IPS DF 6.9 (cell line): Measurements from ENCODE around the gene SLC35B2.
A peak's percentile ranks its signal among the peaks of the same experiment; 100 is the strongest.

Experiments used
- DNase-seq: peaks from one replicate; pipeline ENCODE4 v3.0.0-alpha.2; 2013; ENCODE audit warnings: low read depth, low spot score
- H3K27ac ChIP-seq: one replicate; pipeline ENCODE4 v1.5.1; 2013; ENCODE audit warnings: low read length, control low read depth
- H3K27me3 ChIP-seq: 2 replicates; pipeline ENCODE4 v1.6.1; 2013; ENCODE audit warnings: mild to moderate bottlenecking, low read length; ENCODE audit not compliant: control insufficient read depth, insufficient read depth
- H3K36me3 ChIP-seq: 2 replicates; pipeline ENCODE4 v1.6.1; 2013; ENCODE audit warnings: low read length; ENCODE audit not compliant: control insufficient read depth, insufficient read depth
- H3K4me1 ChIP-seq: 2 replicates; pipeline ENCODE4 v1.6.1; 2013; ENCODE audit warnings: low read length; ENCODE audit not compliant: control insufficient read depth, insufficient read depth
- H3K4me3 ChIP-seq: 2 replicates; pipeline ENCODE4 v1.5.1; 2013; ENCODE audit warnings: mild to moderate bottlenecking, low read length
- H3K9me3 ChIP-seq: 2 replicates; pipeline ENCODE4 v1.6.1; 2013; ENCODE audit warnings: low read length, inconsistent platforms; ENCODE audit not compliant: control insufficient read depth, insufficient read depth
- WGBS: extraction: QIAGEN DNeasy Blood & Tissue Kit; methylation state at CpG from one replicate; pipeline ENCODE4 v1.1.7; 2013; ENCODE audit warnings: mixed read lengths, missing lambda C conversion rate; ENCODE audit not compliant: insufficient read length, insufficient coverage; 5-methylcytosine and 5-hydroxymethylcytosine counted together

Gene SLC35B2

DNA sequence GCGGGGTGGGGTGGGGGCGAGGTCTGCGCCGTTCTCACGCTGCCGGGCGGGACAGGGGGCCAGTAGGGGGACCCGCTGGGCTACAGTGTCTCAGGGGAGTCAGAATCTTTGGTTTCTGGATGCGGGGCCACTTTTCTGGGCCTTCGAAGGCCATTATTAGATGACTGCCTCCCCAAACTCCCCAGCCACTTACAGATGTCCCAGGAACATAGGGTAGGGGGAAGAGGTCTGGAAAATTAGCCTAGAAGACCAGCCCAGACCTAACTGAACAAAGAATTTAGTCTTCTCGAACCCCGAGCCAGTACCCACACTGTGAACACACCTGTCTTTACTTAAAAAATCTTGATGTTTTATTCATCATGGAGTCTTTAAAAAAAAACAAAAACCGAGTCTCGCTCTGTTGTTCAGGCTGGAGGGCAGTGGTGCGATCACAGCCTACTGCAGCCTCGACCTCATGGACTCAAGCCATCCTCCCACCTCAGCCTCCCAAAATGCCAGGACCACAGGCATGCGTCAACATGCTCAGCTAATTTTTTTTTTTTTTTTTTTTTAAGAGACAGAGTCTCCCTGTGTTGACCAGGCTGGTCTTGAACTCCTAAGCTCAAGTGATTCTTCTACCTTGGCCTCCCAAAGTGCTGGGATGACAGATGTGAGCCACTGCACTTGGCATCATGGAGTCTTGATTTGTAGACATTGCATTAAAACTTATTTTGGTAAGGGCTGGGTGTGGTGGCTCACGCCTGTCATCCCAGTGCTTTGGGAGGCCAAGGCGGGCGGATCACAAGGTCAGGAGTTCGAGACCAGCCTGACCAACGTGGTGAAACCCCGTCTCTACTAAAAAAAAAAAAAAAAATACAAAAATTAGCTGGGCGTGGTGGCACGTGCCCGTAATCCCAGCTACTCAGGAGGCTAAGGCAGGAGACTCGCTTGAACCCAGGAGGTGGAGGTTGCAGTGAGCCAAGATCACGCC, 37.2 kb downstream of the SLC35B2 start:
- Histone ChIP-seq H3K9me3 (no peaks in the 10 kb centered on the region), H3K27me3 (no peaks in the 10 kb centered on the region), H3K4me3 (no peak overlapping the region; the same call in 1 of the 2 replicates), H3K36me3 (no peaks in the 10 kb centered on the region), H3K4me1 (peaks cover 22% of the 10 kb centered on the region), H3K27ac (no peak overlapping the region)
- DNase-seq = no peak
- no CpG with 5 or more reads among the region's 28 CpGs for WGBS

DNA sequence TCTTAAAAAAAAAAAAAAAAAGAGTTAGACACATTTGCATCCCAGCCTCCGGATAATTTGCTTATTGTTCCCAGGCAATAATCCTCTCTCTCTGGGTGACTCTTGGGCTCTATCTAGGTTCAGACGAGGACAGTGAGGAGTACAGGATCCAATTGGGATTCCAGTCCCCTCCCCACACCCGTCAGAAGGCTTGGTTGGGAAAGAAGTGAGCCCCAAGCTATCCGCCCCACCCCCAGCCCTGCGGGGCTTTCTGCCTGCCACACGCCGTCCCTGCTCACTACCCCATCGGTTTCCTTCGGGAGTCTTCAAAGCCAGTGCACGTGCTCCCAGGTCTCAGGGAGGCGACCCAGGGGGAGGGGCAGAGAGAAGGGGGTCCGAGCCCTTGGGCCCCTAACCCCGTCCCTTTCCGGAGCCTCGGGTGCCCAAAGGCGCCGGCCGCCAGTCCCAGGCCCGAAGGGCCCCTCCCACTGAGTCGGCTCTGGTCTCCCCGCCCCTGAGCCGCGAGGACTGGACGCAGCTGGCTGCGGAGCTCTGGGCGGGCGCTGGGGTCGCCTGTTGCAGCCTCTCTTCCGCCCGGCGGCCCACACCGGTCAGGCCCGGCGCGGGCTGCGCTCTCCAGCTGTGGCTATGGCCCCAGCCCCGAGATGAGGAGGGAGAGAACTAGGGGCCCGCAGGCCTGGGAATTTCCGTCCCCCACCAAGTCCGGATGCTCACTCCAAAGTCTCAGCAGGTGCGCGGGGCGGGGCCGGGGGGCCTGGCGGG, 38.1 kb downstream of the SLC35B2 start:
- H3K4me1 ChIP-seq = peaks cover 20% of the 10 kb centered on the region
- no CpG with 5 or more reads among the region's 45 CpGs for WGBS
- H3K27ac ChIP-seq = peak overlapping the region; percentile 38
- H3K36me3 ChIP-seq = no peaks in the 10 kb centered on the region
- H3K4me3 ChIP-seq = peak overlapping the region; percentile 44; the same call in 1 of the 2 replicates
- DNase-seq = no peak
- H3K27me3 ChIP-seq = no peaks in the 10 kb centered on the region
- H3K9me3 ChIP-seq = no peaks in the 10 kb centered on the region

GRCh38 chr6:44217332-44218143, 39.8 kb downstream of the SLC35B2 start:
- H3K27me3 ChIP-seq = no peaks in the 10 kb centered on the region
- H3K4me3 ChIP-seq = no peak overlapping the region
- H3K27ac ChIP-seq = no peak overlapping the region
- no peak for DNase-seq
- peaks cover 18% of the 10 kb centered on the region for H3K4me1 ChIP-seq
- WGBS = no CpG with 5 or more reads among the region's 16 CpGs
- no peaks in the 10 kb centered on the region for H3K9me3 ChIP-seq
- no peaks in the 10 kb centered on the region for H3K36me3 ChIP-seq

DNA sequence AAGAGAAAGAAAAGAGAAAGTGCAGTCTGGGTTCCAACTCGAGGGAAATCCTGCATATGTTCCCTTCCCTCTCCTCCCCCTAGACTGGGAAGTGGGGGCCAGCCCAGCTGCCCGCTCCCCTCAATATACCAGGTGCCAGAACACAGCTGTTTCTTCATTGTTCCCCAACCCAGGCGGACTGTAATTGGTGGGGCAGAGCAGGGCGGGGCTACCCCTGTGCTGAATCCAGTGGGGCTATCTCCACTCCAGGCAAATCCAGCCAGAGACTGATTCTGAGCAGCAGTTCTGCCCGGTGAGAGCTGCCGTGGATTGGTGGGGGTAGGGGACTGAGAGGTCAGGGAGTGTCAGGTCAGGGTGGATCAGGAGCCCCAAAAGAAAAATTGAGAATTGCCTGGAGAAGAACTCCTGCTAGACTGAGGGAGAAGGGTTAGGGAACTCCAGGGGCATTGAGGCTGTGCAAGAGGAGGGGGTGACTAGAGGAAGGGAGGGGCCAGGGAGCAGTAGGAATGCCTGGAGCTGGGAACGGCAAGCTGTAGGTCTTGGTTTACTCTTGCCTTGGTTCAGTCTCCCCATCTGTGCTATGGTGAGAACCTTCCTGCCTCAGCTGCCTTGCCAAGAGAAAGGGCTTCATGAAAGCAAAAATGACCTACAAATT, 40.5 kb downstream of the SLC35B2 start, which contains the start of gene MYMX:
Gene MYMX, plus strand, starts transcription at position 250 of the 655 bp plus-strand sequence. CDS start 546 bp downstream, outside the sequence.
- DNase-seq = no peak
- no CpG with 5 or more reads among the region's 7 CpGs for WGBS
- H3K4me3 ChIP-seq = no peak within 1 kb of the TSS
- no peaks in the 10 kb centered on the region for H3K9me3 ChIP-seq
- no peak within 1 kb of the TSS for H3K27ac ChIP-seq
- peaks cover 14% of the 10 kb centered on the region for H3K4me1 ChIP-seq
- H3K27me3 ChIP-seq = no peaks in the 10 kb centered on the region
- H3K36me3 ChIP-seq = no peaks in the 10 kb centered on the region

- Histone ChIP-seq H3K27ac (no peak overlapping the region), H3K36me3 (no peaks in the 10 kb centered on the region), H3K4me3 (no peak overlapping the region), H3K9me3 (no peaks in the 10 kb centered on the region), H3K27me3 (no peaks in the 10 kb centered on the region), H3K4me1 (peaks cover 11% of the 10 kb centered on the region)
- no peak for DNase-seq
- no CpG with 5 or more reads among the region's 6 CpGs for WGBS
Observed at GRCh38 chr6:44214307-44214706, 43.0 kb downstream of the SLC35B2 start.

DNA sequence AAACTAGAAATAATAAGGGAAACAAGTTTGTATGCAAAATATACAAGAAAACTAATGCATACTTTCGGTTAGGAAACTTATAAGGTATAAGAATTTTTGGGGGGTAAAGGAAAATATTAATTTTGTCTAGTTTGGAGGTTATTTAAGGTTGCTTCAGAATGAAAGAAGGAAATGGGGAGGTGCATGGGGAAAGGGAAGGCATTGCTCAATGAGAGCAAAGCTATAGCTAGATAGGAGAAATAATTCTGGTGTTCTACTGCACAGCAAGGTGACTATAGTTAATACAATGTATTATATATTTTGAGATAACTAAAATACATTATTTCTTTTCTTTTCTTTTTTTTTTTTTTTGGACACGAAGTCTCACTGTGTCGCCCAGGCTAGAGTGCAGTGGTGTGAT, 46.0 kb downstream of the SLC35B2 start:
- 100% methylated on average over 1 of the region's 3 CpGs for WGBS
- no peaks in the 10 kb centered on the region for H3K27me3 ChIP-seq
- H3K4me3 ChIP-seq = no peak overlapping the region
- no peaks in the 10 kb centered on the region for H3K9me3 ChIP-seq
- no peak for DNase-seq
- H3K36me3 ChIP-seq = no peaks in the 10 kb centered on the region
- H3K4me1 ChIP-seq = no peaks in the 10 kb centered on the region
- no peak overlapping the region for H3K27ac ChIP-seq

DNA sequence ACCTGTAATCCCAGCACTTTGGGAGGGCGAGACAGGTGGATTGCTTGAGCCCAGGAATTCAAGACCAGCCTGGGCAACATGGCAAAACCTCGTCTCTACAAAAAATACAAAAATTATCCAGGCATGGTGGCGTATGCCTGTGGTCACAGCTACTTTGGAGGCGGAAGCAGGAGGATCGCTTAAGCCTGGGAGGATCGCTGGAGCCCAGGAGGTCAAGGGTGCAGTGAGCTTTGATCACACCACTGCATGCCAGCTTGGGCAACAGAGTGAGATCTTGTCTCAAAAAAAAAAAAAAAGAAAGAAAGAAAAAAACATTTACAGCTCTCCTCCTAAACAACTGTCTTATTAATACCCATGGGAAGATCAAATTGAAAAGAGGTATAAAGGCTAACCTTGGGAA, 49.4 kb downstream of the SLC35B2 start:
- H3K36me3 ChIP-seq = no peaks in the 10 kb centered on the region
- no peak overlapping the region for H3K4me3 ChIP-seq
- H3K27ac ChIP-seq = no peak overlapping the region
- peaks cover 2% of the 10 kb centered on the region; the same call in 1 of the 2 replicates for H3K4me1 ChIP-seq
- no peak for DNase-seq
- H3K9me3 ChIP-seq = no peaks in the 10 kb centered on the region
- no CpG with 5 or more reads among the region's 6 CpGs for WGBS
- no peaks in the 10 kb centered on the region for H3K27me3 ChIP-seq
